H1 (cell line): Measurements from ENCODE around the gene PAIP2. TPM values are rescaled to one million over a fixed set of nuclear protein-coding genes. Genes with fewer than 3 reads are reported as not detected.
A peak's percentile ranks its signal among the peaks of the same experiment; 100 is the strongest.

Experiments used
- CTCF ChIA-PET: fragments of 300-600 bp; sonication (Branson Sonifier 250); formaldehyde crosslinking; loops from one replicate; lab custom pipeline; 2021; ENCODE audit not compliant: partially characterized antibody; lab: Charles Lee
- POLR2A ChIA-PET: fragments of 300-600 bp; sonication (Branson Sonifier 250); formaldehyde crosslinking; loops from one replicate; lab custom pipeline; 2021; ENCODE audit warnings: inconsistent platforms; ENCODE audit not compliant: partially characterized antibody; lab: Charles Lee
- DNase-seq, 2 experiments: peaks; one replicate each; pipeline versions ENCODE4 v3.0.0 to v3.0.0-alpha.2; 2010 to 2022; ENCODE audit warnings: low spot score in 2 of 2, low read depth in 1 of 2, mixed read lengths in 1 of 2
- FAIRE-seq: peaks from 2 replicates; lab custom pipeline; 2011; peaks lifted over from hg19 to GRCh38; lab: Jason Lieb, UNC
- H2AFZ ChIP-seq: 2 replicates; pipeline ENCODE4 v1.8.1; 2012; ENCODE audit warnings: low read length, inconsistent platforms
- H2AK5ac ChIP-seq: 2 replicates; pipeline ENCODE4 v1.6.1; 2013; ENCODE audit warnings: low read depth, low read length
- H2BK120ac ChIP-seq: replicated peaks from 2 replicates; pipeline ENCODE3; 2013; ENCODE audit warnings: low read depth, low read length, inconsistent platforms
- H2BK12ac ChIP-seq: 2 replicates; pipeline ENCODE4 v1.6.1; 2013; ENCODE audit warnings: low read depth, low read length
- H2BK15ac ChIP-seq: 2 replicates; pipeline ENCODE4 v1.6.1; 2013; ENCODE audit warnings: low read length
- H2BK20ac ChIP-seq: 2 replicates; pipeline ENCODE4 v1.6.1; 2013; ENCODE audit warnings: low read length
- H2BK5ac ChIP-seq: 2 replicates; pipeline ENCODE4 v1.6.1; 2013; ENCODE audit warnings: low read depth, low read length
- H3K14ac ChIP-seq: 2 replicates; pipeline ENCODE4 v1.6.1; 2013; ENCODE audit warnings: inconsistent platforms; ENCODE audit not compliant: insufficient read length
- H3K18ac ChIP-seq: 2 replicates; pipeline ENCODE4 v1.6.1; 2013; ENCODE audit warnings: low read length; ENCODE audit errors: extremely low read depth
- H3K23ac ChIP-seq: 2 replicates; pipeline ENCODE4 v1.6.1; 2013; ENCODE audit warnings: inconsistent platforms; ENCODE audit not compliant: insufficient read length
- H3K23me2 ChIP-seq: 2 replicates; pipeline ENCODE4 v1.6.1; 2013; ENCODE audit warnings: low read depth, low read length
- H3K27ac ChIP-seq: 2 replicates; pipeline ENCODE4 v1.6.1; 2011; ENCODE audit warnings: low read depth, low read length, inconsistent platforms
- H3K27me3 ChIP-seq, 4 experiments: replicated peaks in 1 of 4; 1 replicate in 1 of 4; 2 replicates in 3 of 4; pipeline versions ENCODE4 v1.6.1 to v1.8.1; 2011 to 2013; ENCODE audit warnings: low read length in 3 of 4, mild to moderate bottlenecking in 3 of 4, inconsistent platforms in 2 of 4, mixed read lengths in 2 of 4, moderate library complexity in 1 of 4; ENCODE audit not compliant: control insufficient read depth in 3 of 4, insufficient read depth in 3 of 4; ENCODE audit errors: extremely low read depth in 1 of 4
- H3K36me3 ChIP-seq, 4 experiments: 2 replicates each; pipeline versions ENCODE4 v1.6.1 to v1.8.1; 2011 to 2013; ENCODE audit warnings: mild to moderate bottlenecking in 4 of 4, low read length in 3 of 4, moderate library complexity in 2 of 4, control low read depth in 1 of 4, inconsistent platforms in 1 of 4; ENCODE audit not compliant: insufficient read depth in 4 of 4, control insufficient read depth in 2 of 4
- H3K4ac ChIP-seq: replicated peaks from 2 replicates; pipeline ENCODE3; 2013; ENCODE audit warnings: low read length, low read depth, mixed read lengths, inconsistent platforms; ENCODE audit not compliant: insufficient read length
- H3K4me1 ChIP-seq, 4 experiments: replicated peaks in 1 of 4; 1 replicate in 1 of 4; 2 replicates in 3 of 4; pipeline versions ENCODE4 v1.6.1 to v1.8.1; 2011 to 2013; ENCODE audit warnings: low read length in 3 of 4, inconsistent platforms in 2 of 4, mixed read lengths in 1 of 4; ENCODE audit not compliant: insufficient read depth in 4 of 4, control insufficient read depth in 3 of 4
- H3K4me2 ChIP-seq, 2 experiments: 2 replicates each; pipeline versions ENCODE4 v1.6.1 to v1.8.1; 2011 to 2013; ENCODE audit warnings: low read depth in 2 of 2, low read length in 2 of 2, control low read depth in 1 of 2, inconsistent platforms in 1 of 2, mild to moderate bottlenecking in 1 of 2; ENCODE audit not compliant: insufficient read depth in 1 of 2
- H3K4me3 ChIP-seq, 4 experiments: fragments of 200-600, 300-600 bp in 1 of 4; sonication (generic), shearing (Covaris generic), sonication (Bioruptor Twin) in 1 of 4; 2 replicates each; pipeline versions ENCODE4 v1.5.1 to v1.8.1; 2011 to 2016; ENCODE audit warnings: low read length in 4 of 4, low read depth in 3 of 4, control low read depth in 2 of 4, inconsistent platforms in 2 of 4, mild to moderate bottlenecking in 2 of 4, mixed read lengths in 1 of 4, moderate library complexity in 1 of 4; ENCODE audit not compliant: insufficient read depth in 2 of 4; ENCODE audit errors: extremely low read depth in 1 of 4
- H3K56ac ChIP-seq: replicated peaks from 2 replicates; pipeline ENCODE3; 2013; ENCODE audit warnings: low read depth, mild to moderate bottlenecking, mixed read lengths, low read length, inconsistent platforms; ENCODE audit not compliant: insufficient read length
- H3K79me1 ChIP-seq: 2 replicates; pipeline ENCODE4 v1.6.1; 2013; ENCODE audit warnings: low read depth, low read length, control low read depth
- H3K79me2 ChIP-seq, 2 experiments: 2 replicates each; pipeline versions ENCODE4 v1.6.1 to v1.8.1; 2012 to 2013; ENCODE audit warnings: low read length in 2 of 2, mild to moderate bottlenecking in 2 of 2, inconsistent platforms in 1 of 2; ENCODE audit not compliant: insufficient read depth in 2 of 2, control insufficient read depth in 1 of 2
- H3K9ac ChIP-seq, 4 experiments: replicated peaks in 1 of 4; 1 replicate in 1 of 4; 2 replicates in 3 of 4; pipeline versions ENCODE4 v1.6.1 to v1.8.1; 2011 to 2013; ENCODE audit warnings: low read depth in 3 of 4, low read length in 3 of 4, control low read depth in 2 of 4, mild to moderate bottlenecking in 2 of 4, moderate library complexity in 2 of 4, inconsistent platforms in 1 of 4; ENCODE audit errors: extremely low read depth in 1 of 4
- H3K9me3 ChIP-seq, 2 experiments: 2 replicates each; pipeline versions ENCODE4 v1.6.1 to v1.8.1; 2012 to 2013; ENCODE audit warnings: mild to moderate bottlenecking in 2 of 2, moderate library complexity in 2 of 2, control low read depth in 1 of 2, inconsistent platforms in 1 of 2, low read depth in 1 of 2, low read length in 1 of 2, mixed read lengths in 1 of 2; ENCODE audit not compliant: insufficient read depth in 2 of 2
- H4K20me1 ChIP-seq, 2 experiments: replicated peaks in 1 of 2; 2 replicates each; pipeline versions ENCODE3 to v1.8.1; 2011 to 2013; ENCODE audit warnings: inconsistent platforms in 2 of 2, low read length in 2 of 2, mild to moderate bottlenecking in 1 of 2; ENCODE audit not compliant: insufficient read depth in 2 of 2, control insufficient read depth in 1 of 2
- H4K5ac ChIP-seq: 2 replicates; pipeline ENCODE4 v1.6.1; 2013; ENCODE audit warnings: low read length, low read depth, mixed read lengths, inconsistent platforms; ENCODE audit not compliant: insufficient read length
- H4K8ac ChIP-seq: 2 replicates; pipeline ENCODE4 v1.8.0; 2013; ENCODE audit warnings: mild to moderate bottlenecking, moderate library complexity, low read length, inconsistent platforms; ENCODE audit not compliant: insufficient read depth; ENCODE audit errors: extremely low read depth
- H4K91ac ChIP-seq: replicated peaks from 2 replicates; pipeline ENCODE3; 2013; ENCODE audit warnings: low read length, mixed read lengths, inconsistent platforms; ENCODE audit not compliant: insufficient read length
- BACH1 ChIP-seq: IDR thresholded peaks from 2 replicates; pipeline ENCODE4 v1.6.1; 2012; ENCODE audit warnings: low read length, improper control_type of control experiment
- POLR2A ChIP-seq, 2 experiments: IDR thresholded peaks; 1 replicate in 1 of 2; 2 replicates in 1 of 2; pipeline ENCODE4 v1.6.1; 2011; ENCODE audit warnings: low read depth in 2 of 2, low read length in 2 of 2, mild to moderate bottlenecking in 2 of 2; ENCODE audit errors: control extremely low read depth in 1 of 2
- WGBS, 2 experiments: shearing (Covaris generic) in 1 of 2; methylation state at CpG; one replicate each; pipeline versions ENCODE4 v1.1.6 to v1.1.7; 2013 to 2015; ENCODE audit warnings: low lambda C conversion rate in 2 of 2, mixed read lengths in 2 of 2, inconsistent platforms in 1 of 2, low coverage in 1 of 2, missing lambda C conversion rate in 1 of 2; ENCODE audit not compliant: insufficient replicate concordance in 2 of 2, insufficient coverage in 1 of 2, insufficient read length in 1 of 2; ENCODE audit errors: extremely low coverage in 1 of 2, missing lambda C conversion rate in 1 of 2; 5-methylcytosine and 5-hydroxymethylcytosine counted together
- polyA plus RNA-seq, 7 experiments: library from polyadenylated mRNA; depleted of rRNA in 3 of 7; stranded (reverse) in 5 of 7; unstranded in 2 of 7; fragments of >200 nt in 5 of 7; fragments of 200-250 nt in 2 of 7; gene quantifications; 1 replicate in 5 of 7; 2 replicates in 1 of 7; 4 replicates in 1 of 7; pipeline versions ENCODE4 v1.2.1 to v1.2.3, GENCODE V29; 2011 to 2013; ENCODE audit warnings: missing spikeins in 2 of 7, mixed read lengths in 2 of 7
- total RNA-seq: library from RNA; stranded (reverse); fragmentation: NEBNext Ultra II Directional; extraction: Animal tissue kit (Norgen Biotek cat#: 25700); gene quantifications from 2 replicates; pipeline ENCODE4 v1.2.1, GENCODE V29; 2021

PAIP2 gene
- total and polyA plus RNA-seq, 2 of the 8 experiments (the other 6 are each of a cell fraction or from before 2014, with no cell fraction given): 87.6 to 162 TPM

DNA sequence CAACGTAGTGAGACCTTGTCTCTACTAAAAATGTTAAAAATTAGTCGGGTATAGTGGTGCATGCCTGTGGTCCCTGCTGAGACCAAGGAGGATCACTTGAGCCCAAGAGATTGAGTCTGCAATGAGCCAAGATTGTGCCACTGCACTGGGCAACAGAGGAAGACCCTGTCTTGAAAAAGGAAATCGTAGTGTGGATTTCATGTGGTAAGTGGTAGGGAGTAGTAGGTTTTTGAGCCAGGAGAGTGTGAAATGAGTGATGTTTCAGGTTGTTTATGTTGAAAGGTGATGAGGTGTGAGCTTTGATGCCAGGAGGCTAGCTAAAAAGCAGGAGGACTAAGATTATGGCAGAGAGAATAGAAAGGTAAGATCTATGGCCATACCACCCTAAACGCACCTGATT is 42.2 kb upstream of the PAIP2 start:
- H3K36me3 ChIP-seq: peaks cover 0 to 13% (median 0%) of the 10 kb centered on the region in 4 experiments; a peak in 2 of 8 replicates

More for the DNA sequence above, 42.2 kb upstream of the PAIP2 start:
- H2AFZ ChIP-seq: no peak overlapping the region
- no peaks in the 10 kb centered on the region for H3K9me3 ChIP-seq
- no peak overlapping the region for H2BK15ac ChIP-seq
- no peak overlapping the region for H3K9ac ChIP-seq
- H3K23ac ChIP-seq: no peak overlapping the region
- peaks cover 0 to 45% (median 15%) of the 10 kb centered on the region in 4 experiments; a peak in 5 of 7 replicates for H3K4me1 ChIP-seq
- 87% methylated on average over 4 of the region's 4 CpGs; no CpG with 5 or more reads in 1 of the 2 experiments for WGBS, 2 experiments
- H2BK120ac ChIP-seq: no peak overlapping the region
- no peak overlapping the region for H2AK5ac ChIP-seq
- ChIA-PET CTCF (interaction anchor here (0.7 to 1.2 kb wide), 3 partner anchors 12 to 70 kb away, joined by 3 to 4 read pairs (median 3); no protein-coding TSS in a partner anchor), POLR2A (interaction anchor here (0.8 to 51.1 kb wide), 10 partner anchors 7 to 723 kb away, joined by 3 to 1766 read pairs (median 4); partner anchors contain the start of genes CTNNA1, MATR3 and PAIP2)
- peaks cover 2% of the 10 kb centered on the region; the same call in 1 of the 2 replicates for H3K23me2 ChIP-seq
- TF ChIP-seq POLR2A (IDR thresholded peaks at IDR 0.05; ENCODE audit: control extremely low read depth in 1 of 2, low read depth in 2 of 2, low read length in 2 of 2) (0 out of 3 replicates have a peak, but pooled peaks of 1 of the 2 experiments have one; percentile 22), BACH1 (no peak)
- H4K20me1 ChIP-seq: peaks cover 29 to 64% of the 10 kb centered on the region in 2 experiments
- H2BK5ac ChIP-seq: no peak overlapping the region
- H3K4me2 ChIP-seq: peak overlapping the region; percentile 29 to 49; a peak in 2 of 4 replicates
- H4K8ac ChIP-seq: no peak overlapping the region
- FAIRE-seq (no peak), DNase-seq (no peak)
- no peak overlapping the region for H2BK12ac ChIP-seq
- no peak overlapping the region for H3K27ac ChIP-seq
- H3K79me2 ChIP-seq: peaks cover 86 to 100% of the 10 kb centered on the region in 2 experiments
- H3K18ac ChIP-seq: no peak overlapping the region
- no peak overlapping the region for H3K14ac ChIP-seq
- H4K5ac ChIP-seq: no peak overlapping the region
- no peak overlapping the region for H3K56ac ChIP-seq
- H3K4ac ChIP-seq: no peak overlapping the region
- no peaks in the 10 kb centered on the region for H3K27me3 ChIP-seq
- H4K91ac ChIP-seq: no peak overlapping the region
- H2BK20ac ChIP-seq: no peak overlapping the region
- no peaks in the 10 kb centered on the region for H3K79me1 ChIP-seq
- no peak overlapping the region for H3K4me3 ChIP-seq
